ENCODE measurements around the gene RAPH1. TPM values are rescaled to one million over a fixed set of nuclear protein-coding genes. Genes with fewer than 3 reads are reported as not detected.

Gene RAPH1
- total RNA-seq, 1 donor from 2014 or later, result 21.7 TPM

GRCh38 chr2:203559641-203560040, 24.5 kb upstream of the RAPH1 start:
- Mint-ChIP-seq H3K4me1 (ENCODE audit: low read depth) (peaks cover 3% of the 10 kb centered on the region), H3K27ac (no peak overlapping the region), H3K36me3 (ENCODE audit: insufficient read depth) (no peaks in the 10 kb centered on the region), H3K4me3 (ENCODE audit: low read depth) (no peak overlapping the region), H3K27me3 (no peaks in the 10 kb centered on the region), H3K9me3 (ENCODE audit: low read depth) (no peaks in the 10 kb centered on the region)
- DNase-seq (ENCODE audit: low spot score, unreplicated experiment), result no peak
- TF ChIP-seq CTCF (IDR thresholded peaks at IDR 0.05; ENCODE audit: unreplicated experiment), result no peak

DNA sequence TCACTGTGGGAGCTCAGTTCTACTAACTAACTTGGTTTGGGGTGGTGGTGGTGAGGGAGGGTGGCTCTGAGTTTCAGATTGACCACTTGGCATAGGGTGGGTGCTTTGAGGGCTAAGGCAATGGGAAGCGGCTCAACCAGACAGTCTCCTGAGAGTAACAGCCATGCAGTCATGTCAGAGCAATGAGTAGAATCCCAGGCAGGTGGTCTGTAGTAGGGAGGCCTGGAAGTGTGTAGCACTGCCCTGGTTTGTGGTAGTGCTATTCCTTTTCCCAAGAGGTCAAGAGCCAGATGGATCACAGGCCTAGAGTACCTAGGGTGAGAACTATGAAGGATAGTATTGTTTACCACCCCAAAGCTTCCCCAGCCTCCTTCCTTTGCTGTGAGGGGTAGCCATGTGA, 18.7 kb upstream of the RAPH1 start:
- Mint-ChIP-seq H3K4me1 (ENCODE audit: low read depth) (peaks cover 8% of the 10 kb centered on the region), H3K36me3 (ENCODE audit: insufficient read depth) (no peaks in the 10 kb centered on the region), H3K4me3 (ENCODE audit: low read depth) (no peak overlapping the region), H3K27ac (no peak overlapping the region), H3K9me3 (ENCODE audit: low read depth) (no peaks in the 10 kb centered on the region), H3K27me3 (peaks cover 7% of the 10 kb centered on the region)
- DNase-seq (ENCODE audit: low spot score, unreplicated experiment), result no peak
- no peak for TF ChIP-seq CTCF (IDR thresholded peaks at IDR 0.05; ENCODE audit: unreplicated experiment)

- H3K27ac Mint-ChIP-seq, result no peak overlapping the region
Measured at GRCh38 chr2:203551778-203552177, 16.7 kb upstream of the RAPH1 start.

GRCh38 chr2:203550266-203550665, 15.2 kb upstream of the RAPH1 start:
- Mint-ChIP-seq H3K9me3 (ENCODE audit: low read depth) (no peaks in the 10 kb centered on the region), H3K27me3 (peaks cover 7% of the 10 kb centered on the region), H3K4me3 (ENCODE audit: low read depth) (no peak overlapping the region), H3K27ac (no peak overlapping the region), H3K4me1 (ENCODE audit: low read depth) (peaks cover 4% of the 10 kb centered on the region), H3K36me3 (ENCODE audit: insufficient read depth) (no peaks in the 10 kb centered on the region)
- TF ChIP-seq CTCF (IDR thresholded peaks at IDR 0.05; ENCODE audit: unreplicated experiment), result no peak
- DNase-seq (ENCODE audit: low spot score, unreplicated experiment), result no peak

More at GRCh38 chr2:203551778-203552177, 16.7 kb upstream of the RAPH1 start:
- peaks cover 7% of the 10 kb centered on the region for H3K27me3 Mint-ChIP-seq
- peaks cover 4% of the 10 kb centered on the region for H3K4me1 Mint-ChIP-seq (ENCODE audit: low read depth)
- H3K4me3 Mint-ChIP-seq (ENCODE audit: low read depth), result no peak overlapping the region
- TF ChIP-seq CTCF (IDR thresholded peaks at IDR 0.05; ENCODE audit: unreplicated experiment), result no peak
- no peaks in the 10 kb centered on the region for H3K36me3 Mint-ChIP-seq (ENCODE audit: insufficient read depth)
- H3K9me3 Mint-ChIP-seq (ENCODE audit: low read depth), result no peaks in the 10 kb centered on the region
- DNase-seq (ENCODE audit: low spot score, unreplicated experiment), result no peak

DNA sequence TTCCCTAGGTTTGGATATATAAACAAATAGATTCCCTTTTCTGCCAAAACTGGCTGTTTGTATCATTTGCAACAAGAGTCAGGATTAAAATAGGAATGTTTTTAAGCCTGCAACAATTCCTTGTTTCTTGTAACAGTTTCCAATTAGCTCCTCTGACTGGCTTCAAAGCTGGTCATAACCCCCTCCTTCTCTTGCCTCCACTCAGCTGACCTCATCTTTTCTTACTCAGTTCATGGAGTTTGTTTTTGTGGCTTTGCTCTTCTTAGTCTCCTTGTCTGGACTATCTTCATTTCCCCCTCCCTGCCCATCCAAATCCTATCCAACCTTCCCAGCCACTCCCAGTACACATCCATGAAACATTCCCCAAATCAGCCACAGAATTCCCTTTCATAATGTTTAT, 14.3 kb upstream of the RAPH1 start:
- H3K36me3 Mint-ChIP-seq (ENCODE audit: insufficient read depth), result no peaks in the 10 kb centered on the region
- no peaks in the 10 kb centered on the region for H3K9me3 Mint-ChIP-seq (ENCODE audit: low read depth)
- DNase-seq (ENCODE audit: low spot score, unreplicated experiment), result no peak
- no peak overlapping the region for H3K27ac Mint-ChIP-seq
- H3K27me3 Mint-ChIP-seq, result peaks cover 7% of the 10 kb centered on the region
- H3K4me3 Mint-ChIP-seq (ENCODE audit: low read depth), result no peak overlapping the region
- TF ChIP-seq CTCF (IDR thresholded peaks at IDR 0.05; ENCODE audit: unreplicated experiment), result no peak
- H3K4me1 Mint-ChIP-seq (ENCODE audit: low read depth), result peaks cover 6% of the 10 kb centered on the region
